Spleen (tissue), 7 donors: Measurements from ENCODE around the gene LACTBL1.

Experiments
- POLR2A ChIP-seq, 3 donors: fragments of 450-650 bp; IDR thresholded peaks; one replicate each; pipeline ENCODE4 v1.5.1; 2017; ENCODE audit warnings: antibody characterized with exemption in 3 of 3, mild to moderate bottlenecking in 1 of 3
- POLR2AphosphoS5 ChIP-seq, 3 donors: sonication (generic); formaldehyde crosslinking; IDR thresholded peaks; one replicate each; pipeline ENCODE4 v1.5.1; 2017; ENCODE audit warnings: antibody characterized with exemption in 3 of 3
- TF ChIP-seq, protein P1 (sequence below), 11 experiments: fragments of 200-600 bp in 7 of 11; fragments of 450-650 bp in 4 of 11; sonication (generic) in 4 of 11; IDR thresholded peaks in 8 of 11; conservative IDR thresholded peaks in 3 of 11; 1 replicate in 7 of 11; 2 replicates in 4 of 11; pipeline versions ENCODE4 v1.4.0 to v1.8.0; 2016 to 2021; ENCODE audit warnings: antibody characterized with exemption in 11 of 11, inconsistent platforms in 4 of 11, mild to moderate bottlenecking in 1 of 11
- donor health status: DM: no; HTN: no; CAD: no; lungs with moderate emphysema.
- donor health status: DM: no; HTN: no; CAD: no.
- donor health status: DM: no; HTN: no; CAD: no.

- TF ChIP-seq POLR2A (IDR thresholded peaks at IDR 0.05) (peak in 1 of 3 donors; percentile 50), POLR2AphosphoS5 (IDR thresholded peaks at IDR 0.05) (peak; percentile 92 to 97 (median 96))
- TF ChIP-seq, protein P1, sequence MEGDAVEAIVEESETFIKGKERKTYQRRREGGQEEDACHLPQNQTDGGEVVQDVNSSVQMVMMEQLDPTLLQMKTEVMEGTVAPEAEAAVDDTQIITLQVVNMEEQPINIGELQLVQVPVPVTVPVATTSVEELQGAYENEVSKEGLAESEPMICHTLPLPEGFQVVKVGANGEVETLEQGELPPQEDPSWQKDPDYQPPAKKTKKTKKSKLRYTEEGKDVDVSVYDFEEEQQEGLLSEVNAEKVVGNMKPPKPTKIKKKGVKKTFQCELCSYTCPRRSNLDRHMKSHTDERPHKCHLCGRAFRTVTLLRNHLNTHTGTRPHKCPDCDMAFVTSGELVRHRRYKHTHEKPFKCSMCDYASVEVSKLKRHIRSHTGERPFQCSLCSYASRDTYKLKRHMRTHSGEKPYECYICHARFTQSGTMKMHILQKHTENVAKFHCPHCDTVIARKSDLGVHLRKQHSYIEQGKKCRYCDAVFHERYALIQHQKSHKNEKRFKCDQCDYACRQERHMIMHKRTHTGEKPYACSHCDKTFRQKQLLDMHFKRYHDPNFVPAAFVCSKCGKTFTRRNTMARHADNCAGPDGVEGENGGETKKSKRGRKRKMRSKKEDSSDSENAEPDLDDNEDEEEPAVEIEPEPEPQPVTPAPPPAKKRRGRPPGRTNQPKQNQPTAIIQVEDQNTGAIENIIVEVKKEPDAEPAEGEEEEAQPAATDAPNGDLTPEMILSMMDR (IDR thresholded peaks at IDR 0.05 in 8 of 11, conservative IDR thresholded peaks at IDR 0.05 in 3 of 11), result peak in 2 of 11 experiments; percentile 20 to 29
Measured at GRCh38 chr1:23019094-23019862, 46.6 kb upstream of the LACTBL1 start, which contains the start of gene KDM1A.
